GM12878 (cell line): ENCODE measurements around the gene NRG3. TPM values are rescaled to one million over a fixed set of nuclear protein-coding genes. Genes with fewer than 3 reads are reported as not detected.

Experiments
- ATAC-seq: fragments of 200-7000 bp; cut with Tn5 transposase; 3 replicates; pipeline ENCODE4 v1.9.1; 2020; ENCODE audit warnings: mild to moderate bottlenecking, moderate library complexity
- BruUV-seq: library from RNA; stranded (reverse); fragments of 400-500 nt; replicated peaks from 2 replicates; lab custom pipeline; 2021; lab: Mats Ljungman, UMichigan
- CTCF ChIA-PET: fragments of 300-600 bp; sonication (Branson Sonifier 250); formaldehyde crosslinking; extraction: SDS; loops from one replicate; lab custom pipeline; 2021; ENCODE audit warnings: inconsistent platforms; lab: Yijun Ruan, JAX
- POLR2A ChIA-PET: fragments of 350-600 bp; formaldehyde crosslinking; extraction: SDS; loops from one replicate; lab custom pipeline; 2021; ENCODE audit warnings: inconsistent platforms; lab: Charles Lee
- RAD21 ChIA-PET: fragments of 300-600 bp; sonication (Branson Sonifier 250); formaldehyde crosslinking; loops from one replicate; lab custom pipeline; 2023; ENCODE audit warnings: antibody characterized with exemption; ENCODE audit not compliant: unreplicated experiment; lab: Charles Lee
- SMC1A ChIA-PET: fragments of 300-600 bp; sonication (Branson Sonifier 250); formaldehyde crosslinking; loops from one replicate; lab custom pipeline; 2023; ENCODE audit not compliant: unreplicated experiment, uncharacterized antibody; lab: Charles Lee
- DNase-seq: peaks from one replicate; pipeline ENCODE4 v3.0.0-alpha.2; 2011; ENCODE audit warnings: low read depth, low spot score
- FAIRE-seq: peaks from 3 replicates; lab custom pipeline; 2011; peaks lifted over from hg19 to GRCh38; lab: Jason Lieb, UNC
- H2AFZ ChIP-seq: 2 replicates; pipeline ENCODE4 v1.6.0; 2011; ENCODE audit warnings: low read depth, low read length, control low read depth; ENCODE audit not compliant: control insufficient read depth
- H3K27ac ChIP-seq: 2 replicates; pipeline ENCODE4 v1.5.1; 2011; ENCODE audit warnings: control low read depth; ENCODE audit not compliant: control insufficient read depth, insufficient read depth
- H3K27me3 ChIP-seq, 2 experiments: replicated peaks in 1 of 2; 2 replicates each; pipeline versions ENCODE4 v1.6.0 to v1.6.1; 2011; ENCODE audit warnings: low read length in 1 of 2; ENCODE audit not compliant: control insufficient read depth in 2 of 2, insufficient read depth in 2 of 2
- H3K36me3 ChIP-seq, 2 experiments: 2 replicates each; pipeline ENCODE4 v1.5.1; 2011; ENCODE audit warnings: low read length in 1 of 2; ENCODE audit not compliant: control insufficient read depth in 2 of 2, insufficient read depth in 2 of 2
- H3K4me1 ChIP-seq: 2 replicates; pipeline ENCODE4 v1.6.1; 2011; ENCODE audit warnings: mild to moderate bottlenecking, low read length, moderate library complexity, mixed read lengths; ENCODE audit not compliant: control insufficient read depth, insufficient read depth
- H3K4me2 ChIP-seq: 2 replicates; pipeline ENCODE4 v1.6.0; 2011; ENCODE audit warnings: control low read depth; ENCODE audit not compliant: control insufficient read depth, insufficient read depth
- H3K4me3 ChIP-seq: fragments of 200-600 bp; sonication (generic); 2 replicates; pipeline ENCODE4 v1.5.1; 2016
- H3K79me2 ChIP-seq: 2 replicates; pipeline ENCODE4 v1.6.0; 2011; ENCODE audit warnings: low read length; ENCODE audit not compliant: control insufficient read depth, insufficient read depth
- H3K9ac ChIP-seq: 2 replicates; pipeline ENCODE4 v1.8.0; 2011; ENCODE audit warnings: low read length, control low read depth, mixed read lengths; ENCODE audit not compliant: control insufficient read depth, insufficient read depth
- H3K9me3 ChIP-seq: replicated peaks from 3 replicates; pipeline ENCODE4 v1.5.1; 2011; ENCODE audit warnings: mild to moderate bottlenecking, low read length; ENCODE audit not compliant: control insufficient read depth, insufficient read depth
- H4K20me1 ChIP-seq: 2 replicates; pipeline ENCODE4 v1.6.0; 2011; ENCODE audit not compliant: control insufficient read depth, insufficient read depth
- CEBPZ ChIP-seq: fragments of 150-350 bp; IDR thresholded peaks from 2 replicates; pipeline ENCODE4 v1.6.1; 2016; ENCODE audit warnings: low read depth, low read length
- JUNB ChIP-seq: IDR thresholded peaks from 2 replicates; pipeline ENCODE4 v1.6.1; 2016; ENCODE audit warnings: antibody characterized with exemption, mild to moderate bottlenecking
- RBBP5 ChIP-seq: fragments of 200-600 bp; sonication (generic); conservative IDR thresholded peaks from 2 replicates; pipeline ENCODE4 v1.6.1; 2016
- TCF3 ChIP-seq: IDR thresholded peaks from 2 replicates; pipeline ENCODE4 v1.6.1; 2012; ENCODE audit warnings: low read depth, mild to moderate bottlenecking, low read length, borderline replicate concordance; ENCODE audit not compliant: insufficient read depth
- ZNF217 ChIP-seq: fragments of 450-650 bp; IDR thresholded peaks from 2 replicates; pipeline ENCODE4 v1.6.1; 2017; ENCODE audit warnings: antibody characterized with exemption, mild to moderate bottlenecking
- WGBS: methylation state at CpG from one replicate; pipeline ENCODE4 v1.1.6; 2016; ENCODE audit warnings: low lambda C conversion rate; ENCODE audit not compliant: insufficient replicate concordance, insufficient coverage; ENCODE audit errors: missing lambda C conversion rate; 5-methylcytosine and 5-hydroxymethylcytosine counted together
- in situ Hi-C: fragments of 300-500 bp; cut with MboI; formaldehyde crosslinking; loops from 9 replicates; pipeline ENCODE4 v1.14.3; 2018; ENCODE audit warnings: mixed read lengths
- intact Hi-C: fragments of 100-400 bp; cut with micrococcal nuclease; formaldehyde crosslinking; loops from one replicate; pipeline ENCODE4 v1.14.2; 2022; ENCODE audit not compliant: unreplicated experiment
- polyA plus RNA-seq, 11 experiments: library from polyadenylated mRNA; depleted of rRNA in 4 of 11; unstranded in 6 of 11; stranded (reverse) in 5 of 11; fragments of >200 nt; fragmentation: Nextera tagmentation in 4 of 11; fragmentation: Illumina TruSeq in 1 of 11; extraction: Ambion mirVana in 4 of 11; extraction: Trizol in 1 of 11; gene quantifications; 1 replicate in 1 of 11; 2 replicates in 10 of 11; pipeline versions ENCODE4 v1.2.1 to v1.2.3, GENCODE V29; 2011 to 2016; ENCODE audit warnings: inconsistent platforms in 2 of 11, missing spikeins in 2 of 11, low read depth in 1 of 11
- total RNA-seq, 4 experiments: library from RNA; depleted of rRNA in 3 of 4; stranded (reverse); fragments of >200 nt in 3 of 4; fragmentation: Illumina TruSeq in 1 of 4; extraction: Trizol in 1 of 4; gene quantifications; 2 replicates each; pipeline versions ENCODE4 v1.2.1 to v1.2.3, GENCODE V29; 2013 to 2021
- TF ChIP-seq, protein P1 (sequence below): fragments of 450-650 bp; IDR thresholded peaks from 2 replicates; pipeline ENCODE4 v1.6.1; 2017; ENCODE audit warnings: antibody characterized with exemption, mild to moderate bottlenecking, moderate library complexity

NRG3 gene
- total and polyA plus RNA-seq, 10 of the 15 experiments (the other 5 are each of a cell fraction or from before 2014, with no cell fraction given): 0.03 to 0.41 (median 0.17) TPM; not detected in 3

- Histone ChIP-seq H3K79me2 (no peaks in the 10 kb centered on the region), H4K20me1 (no peaks in the 10 kb centered on the region), H3K27ac (no peak overlapping the region)
- no peak for FAIRE-seq
- TF ChIP-seq JUNB: no peak
- TF ChIP-seq, all 136 proteins: peak for 0
- Histone ChIP-seq H3K4me1 (no peaks in the 10 kb centered on the region), H3K27me3 (no peaks in the 10 kb centered on the region), H3K4me2 (no peak overlapping the region), H2AFZ (no peak overlapping the region), H3K4me3 (no peak overlapping the region), H3K9me3 (no peaks in the 10 kb centered on the region), H3K9ac (no peak overlapping the region), H3K36me3 (no peaks in the 10 kb centered on the region)
- CTCF ChIA-PET: no interaction called here
- RAD21 ChIA-PET: no interaction called here
- intact Hi-C loops: no loop called here
- in situ Hi-C loops: no loop called here
- whole genome bisulfite sequencing: 40% methylated on average over 4 of the region's 4 CpGs
- no peak for ATAC-seq
- DNase-seq: no peak
- POLR2A ChIA-PET: no interaction called here
- SMC1A ChIA-PET: no interaction called here
- BruUV-seq: no TSS peak
Measured at GRCh38 chr10:82683945-82684344, 809.0 kb downstream of the NRG3 start.

- WGBS: 0% methylated on average over 2 of the region's 2 CpGs
- TF ChIP-seq ZNF217 (no peak), RBBP5 (no peak), CEBPZ (no peak), TCF3 (no peak)
- TF ChIP-seq, protein P1, sequence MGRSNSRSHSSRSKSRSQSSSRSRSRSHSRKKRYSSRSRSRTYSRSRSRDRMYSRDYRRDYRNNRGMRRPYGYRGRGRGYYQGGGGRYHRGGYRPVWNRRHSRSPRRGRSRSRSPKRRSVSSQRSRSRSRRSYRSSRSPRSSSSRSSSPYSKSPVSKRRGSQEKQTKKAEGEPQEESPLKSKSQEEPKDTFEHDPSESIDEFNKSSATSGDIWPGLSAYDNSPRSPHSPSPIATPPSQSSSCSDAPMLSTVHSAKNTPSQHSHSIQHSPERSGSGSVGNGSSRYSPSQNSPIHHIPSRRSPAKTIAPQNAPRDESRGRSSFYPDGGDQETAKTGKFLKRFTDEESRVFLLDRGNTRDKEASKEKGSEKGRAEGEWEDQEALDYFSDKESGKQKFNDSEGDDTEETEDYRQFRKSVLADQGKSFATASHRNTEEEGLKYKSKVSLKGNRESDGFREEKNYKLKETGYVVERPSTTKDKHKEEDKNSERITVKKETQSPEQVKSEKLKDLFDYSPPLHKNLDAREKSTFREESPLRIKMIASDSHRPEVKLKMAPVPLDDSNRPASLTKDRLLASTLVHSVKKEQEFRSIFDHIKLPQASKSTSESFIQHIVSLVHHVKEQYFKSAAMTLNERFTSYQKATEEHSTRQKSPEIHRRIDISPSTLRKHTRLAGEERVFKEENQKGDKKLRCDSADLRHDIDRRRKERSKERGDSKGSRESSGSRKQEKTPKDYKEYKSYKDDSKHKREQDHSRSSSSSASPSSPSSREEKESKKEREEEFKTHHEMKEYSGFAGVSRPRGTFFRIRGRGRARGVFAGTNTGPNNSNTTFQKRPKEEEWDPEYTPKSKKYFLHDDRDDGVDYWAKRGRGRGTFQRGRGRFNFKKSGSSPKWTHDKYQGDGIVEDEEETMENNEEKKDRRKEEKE: no peak
- intact Hi-C loops (no loop called here), in situ Hi-C loops (no loop called here)
- Histone ChIP-seq H3K9ac (no peak overlapping the region), H2AFZ (no peak overlapping the region), H3K79me2 (no peaks in the 10 kb centered on the region), H3K4me3 (no peak overlapping the region), H3K4me2 (no peak overlapping the region), H4K20me1 (no peaks in the 10 kb centered on the region), H3K27ac (no peak overlapping the region), H3K27me3 (no peaks in the 10 kb centered on the region), H3K36me3 (no peaks in the 10 kb centered on the region), H3K4me1 (no peaks in the 10 kb centered on the region), H3K9me3 (no peaks in the 10 kb centered on the region)
- ChIA-PET POLR2A (no interaction called here), RAD21 (no interaction called here), SMC1A (no interaction called here), CTCF (no interaction called here)
- no peak for FAIRE-seq
- DNase-seq: no peak
- ATAC-seq: no peak
- BruUV-seq: no TSS peak
Measured at GRCh38 chr10:82685087-82685486, 810.1 kb downstream of the NRG3 start.
